Stimulated activated CD4-positive, alpha-beta T cell treated with anti-CD3 and anti-CD28 coated beads, Interleukin-1b, Interleukin-23, amount 100 ng/mL, for 24 hours (primary cell): ENCODE measurements around the gene GBE1.

Source experiments
- DNase-seq, 4 experiments: peaks; one replicate each; pipeline ENCODE4 v3.0.0-alpha.2; 2020; ENCODE audit warnings: low read depth in 4 of 4, low spot score in 1 of 4

GBE1 gene

GRCh38 chr3:81476692-81477091 lies 284.8 kb downstream of the GBE1 start:
- no peak for DNase-seq

GRCh38 chr3:81472600-81473362 lies 288.7 kb downstream of the GBE1 start:
- no peak for DNase-seq

- no peak for DNase-seq
Observed at GRCh38 chr3:81470524-81471278, 290.7 kb downstream of the GBE1 start.

- no peak for DNase-seq
Observed at GRCh38 chr3:81468391-81468790, 293.1 kb downstream of the GBE1 start.

GRCh38 chr3:81466201-81466560 lies 295.3 kb downstream of the GBE1 start:
- DNase-seq, result no peak

GRCh38 chr3:81465510-81466200 lies 295.8 kb downstream of the GBE1 start:
- no peak for DNase-seq

GRCh38 chr3:81463781-81464180 lies 297.7 kb downstream of the GBE1 start:
- no peak for DNase-seq

GRCh38 chr3:81462921-81463320 lies 298.5 kb downstream of the GBE1 start:
- no peak for DNase-seq

GRCh38 chr3:81459733-81460132 lies 301.7 kb downstream of the GBE1 start:
- no peak for DNase-seq

- no peak for DNase-seq
Observed at GRCh38 chr3:81452418-81452817, 309.0 kb downstream of the GBE1 start.

GRCh38 chr3:81451611-81452010 lies 309.8 kb downstream of the GBE1 start:
- no peak for DNase-seq

GRCh38 chr3:81451140-81451539 lies 310.3 kb downstream of the GBE1 start:
- DNase-seq, result no peak

- DNase-seq, result no peak
Observed at GRCh38 chr3:81446806-81447205, 314.6 kb downstream of the GBE1 start.

GRCh38 chr3:81445712-81446111 lies 315.7 kb downstream of the GBE1 start:
- no peak for DNase-seq

GRCh38 chr3:81444817-81445460 lies 316.5 kb downstream of the GBE1 start:
- DNase-seq, result no peak

GRCh38 chr3:81443958-81444357 lies 317.5 kb downstream of the GBE1 start:
- no peak for DNase-seq

GRCh38 chr3:81443457-81443782 lies 318.0 kb downstream of the GBE1 start:
- DNase-seq, result no peak

GRCh38 chr3:81442758-81443456 lies 318.5 kb downstream of the GBE1 start:
- DNase-seq, result no peak

GRCh38 chr3:81440661-81441060 lies 320.8 kb downstream of the GBE1 start:
- no peak for DNase-seq
